SK-N-SH (cell line): ENCODE results near the gene SYT6. TPM values are rescaled to one million over a fixed set of nuclear protein-coding genes. Genes with fewer than 3 reads are reported as not detected.

Experiments
- CTCF ChIA-PET: fragments of 300-600, 350-600 bp; formaldehyde crosslinking; extraction: SDS; loops from one replicate; lab custom pipeline; 2021; lab: Yijun Ruan, JAX
- POLR2A ChIA-PET: fragments of 350-600 bp; sonication (Branson Sonifier 250); formaldehyde crosslinking; extraction: SDS; loops from one replicate; lab custom pipeline; 2020; ENCODE audit warnings: antibody characterized with exemption, inconsistent platforms; lab: Yijun Ruan, JAX
- DNase-seq: peaks from one replicate; pipeline ENCODE4 v3.0.0; 2012
- H2AFZ ChIP-seq: fragments of 200-600 bp; sonication (generic); 2 replicates; pipeline ENCODE4 v1.8.1; 2016; ENCODE audit warnings: antibody characterized with exemption, mild to moderate bottlenecking, low read depth
- H3F3A ChIP-seq: fragments of 200-600 bp; sonication (generic); replicated peaks from 2 replicates; pipeline ENCODE3; 2016; ENCODE audit warnings: antibody characterized with exemption, mild to moderate bottlenecking; ENCODE audit not compliant: insufficient read depth
- H3K27ac ChIP-seq, 2 experiments: fragments of 200-500 bp in 1 of 2; fragments of 200-600 bp in 1 of 2; sonication (Bioruptor generic) in 1 of 2; sonication (generic), shearing (Covaris generic) in 1 of 2; 2 replicates each; pipeline versions ENCODE4 v1.5.1 to v1.6.1; 2014 to 2016; ENCODE audit warnings: low read depth in 2 of 2, inconsistent platforms in 1 of 2, low read length in 1 of 2, mild to moderate bottlenecking in 1 of 2, mixed read lengths in 1 of 2
- H3K27me3 ChIP-seq: fragments of 200-600 bp; sonication (generic), shearing (Covaris generic); 2 replicates; pipeline ENCODE4 v1.6.1; 2016; ENCODE audit warnings: mixed run types; ENCODE audit not compliant: insufficient read depth
- H3K36me3 ChIP-seq, 2 experiments: fragments of 200-500 bp in 1 of 2; fragments of 200-600 bp in 1 of 2; sonication (Bioruptor generic) in 1 of 2; sonication (generic) in 1 of 2; replicated peaks in 1 of 2; 2 replicates each; pipeline versions ENCODE3 to v1.5.1; 2014 to 2016; ENCODE audit warnings: low read length in 1 of 2, mild to moderate bottlenecking in 1 of 2; ENCODE audit not compliant: insufficient read depth in 2 of 2, control insufficient read depth in 1 of 2
- H3K4me1 ChIP-seq, 2 experiments: fragments of 200-500 bp in 1 of 2; fragments of 200-600 bp in 1 of 2; sonication (Bioruptor generic) in 1 of 2; sonication (generic), shearing (Covaris generic) in 1 of 2; 2 replicates each; pipeline versions ENCODE4 v1.5.1 to v1.6.1; 2014 to 2016; ENCODE audit warnings: low read depth in 1 of 2, low read length in 1 of 2, mixed run types in 1 of 2; ENCODE audit not compliant: insufficient read depth in 2 of 2, control insufficient read depth in 1 of 2
- H3K4me2 ChIP-seq: fragments of 200-600 bp; sonication (generic), shearing (Covaris generic); 2 replicates; pipeline ENCODE4 v1.6.1; 2017; ENCODE audit warnings: mixed run types
- H3K4me3 ChIP-seq, 2 experiments: fragments of 200-500 bp in 1 of 2; fragments of 200-600 bp in 1 of 2; sonication (Bioruptor generic) in 1 of 2; sonication (generic), shearing (Covaris generic) in 1 of 2; 2 replicates each; pipeline versions ENCODE4 v1.5.1 to v1.8.1; 2014 to 2016; ENCODE audit warnings: low read depth in 2 of 2, inconsistent platforms in 1 of 2, low read length in 1 of 2, mild to moderate bottlenecking in 1 of 2, mixed read lengths in 1 of 2, moderate library complexity in 1 of 2
- H3K79me2 ChIP-seq: fragments of 200-600 bp; sonication (generic); 2 replicates; pipeline ENCODE4 v1.8.1; 2017; ENCODE audit warnings: mild to moderate bottlenecking; ENCODE audit not compliant: insufficient read depth
- H3K9ac ChIP-seq: fragments of 200-600 bp; sonication (generic); 2 replicates; pipeline ENCODE4 v1.6.1; 2017; ENCODE audit warnings: mixed run types
- H3K9me2 ChIP-seq: fragments of 200-600 bp; sonication (generic); 2 replicates; pipeline ENCODE4 v1.6.1; 2017; ENCODE audit warnings: mixed run types
- H3K9me3 ChIP-seq: fragments of 200-600 bp; sonication (generic); 2 replicates; pipeline ENCODE4 v1.6.1; 2017; ENCODE audit warnings: mixed run types, mild to moderate bottlenecking, moderate library complexity
- H4K20me1 ChIP-seq: fragments of 200-600 bp; sonication (generic); 2 replicates; pipeline ENCODE4 v1.6.1; 2017; ENCODE audit warnings: mild to moderate bottlenecking, mixed run types; ENCODE audit not compliant: insufficient read depth
- ELF1 ChIP-seq: IDR thresholded peaks from 2 replicates; pipeline ENCODE4 v1.4.0; 2012
- FOSL2 ChIP-seq: IDR thresholded peaks from 2 replicates; pipeline ENCODE4 v1.4.0; 2012; ENCODE audit warnings: low read depth, mild to moderate bottlenecking, moderate library complexity, borderline replicate concordance
- FOXJ3 ChIP-seq: sonication (generic); formaldehyde crosslinking; IDR thresholded peaks from 2 replicates; pipeline ENCODE4 v1.5.1; 2020; ENCODE audit warnings: mild to moderate bottlenecking, missing genetic modification reagents
- NRF1 ChIP-seq: IDR thresholded peaks from 2 replicates; pipeline ENCODE4 v1.6.1; 2012; ENCODE audit warnings: low read depth, mild to moderate bottlenecking, low read length
- POLR2AphosphoS5 ChIP-seq: IDR thresholded peaks from 2 replicates; pipeline ENCODE4 v1.6.1; 2012; ENCODE audit warnings: low read depth, low read length
- RAD21 ChIP-seq: IDR thresholded peaks from 2 replicates; pipeline ENCODE4 v1.6.1; 2012; ENCODE audit warnings: mild to moderate bottlenecking, low read length
- RCOR1 ChIP-seq: fragments of 150-350 bp; IDR thresholded peaks from 2 replicates; pipeline ENCODE4 v1.6.1; 2017; ENCODE audit warnings: antibody characterized with exemption, low read length
- RFX5 ChIP-seq: IDR thresholded peaks from 2 replicates; pipeline ENCODE4 v1.6.1; 2012; ENCODE audit warnings: mild to moderate bottlenecking, improper control_type of control experiment, low read length
- SIN3A ChIP-seq: IDR thresholded peaks from 2 replicates; pipeline ENCODE4 v1.6.1; 2012; ENCODE audit warnings: low read depth, mild to moderate bottlenecking, low read length, moderate library complexity, borderline replicate concordance
- TAF1 ChIP-seq: IDR thresholded peaks from 2 replicates; pipeline ENCODE4 v1.6.1; 2012; ENCODE audit warnings: low read depth, mild to moderate bottlenecking, low read length, moderate library complexity, borderline replicate concordance
- TEAD4 ChIP-seq: IDR thresholded peaks from 2 replicates; pipeline ENCODE4 v1.4.0; 2012; ENCODE audit warnings: mild to moderate bottlenecking, borderline replicate concordance; ENCODE audit not compliant: insufficient read depth
- YY1 ChIP-seq: IDR thresholded peaks from 2 replicates; pipeline ENCODE4 v1.4.0; 2012; ENCODE audit warnings: low read depth, mild to moderate bottlenecking
- WGBS: methylation state at CpG from one replicate; pipeline ENCODE4 v1.1.6; 2017; ENCODE audit warnings: low lambda C conversion rate; 5-methylcytosine and 5-hydroxymethylcytosine counted together
- polyA plus RNA-seq, 3 experiments: library from polyadenylated mRNA; depleted of rRNA; stranded (reverse); fragments of >200 nt; gene quantifications; 2 replicates each; pipeline ENCODE4 v1.2.3, GENCODE V29; 2012
- TF ChIP-seq, protein P1 (sequence below): IDR thresholded peaks from 2 replicates; pipeline ENCODE4; 2012
- TF ChIP-seq, protein P2 (sequence below): IDR thresholded peaks from 2 replicates; pipeline ENCODE4 v1.4.0; 2012; ENCODE audit warnings: low read depth, borderline replicate concordance
- TF ChIP-seq, protein P3 (sequence below): fragments of 150-350 bp; IDR thresholded peaks from 2 replicates; pipeline ENCODE4 v1.6.1; 2016; ENCODE audit warnings: mild to moderate bottlenecking, low read depth, low read length
- TF ChIP-seq, protein P4 (sequence below): IDR thresholded peaks from 2 replicates; pipeline ENCODE4 v1.6.1; 2012; ENCODE audit warnings: mild to moderate bottlenecking, low read depth, low read length, moderate library complexity
- TF ChIP-seq, protein P5 (sequence below): fragments of 150-350 bp; IDR thresholded peaks from 2 replicates; pipeline ENCODE4 v1.6.1; 2017; ENCODE audit warnings: antibody characterized with exemption, low read length, low read depth, borderline replicate concordance

Gene SYT6
- polyA plus RNA-seq, 1 of the 3 experiments (the other 2 are of a cell fraction): not detected

DNA sequence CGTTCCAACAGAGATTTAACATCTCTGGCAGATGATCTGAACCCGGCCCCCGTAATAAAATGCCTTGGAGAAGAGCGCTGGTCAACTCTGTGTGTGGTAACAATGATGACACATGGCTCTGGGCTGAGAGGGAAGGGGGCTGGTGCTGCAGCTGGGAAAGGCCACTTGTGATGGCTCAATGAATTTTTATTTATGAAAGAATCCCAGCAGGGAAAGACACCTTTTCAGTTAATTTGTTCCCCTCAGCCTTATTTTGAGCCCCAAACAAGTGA is 59.4 kb downstream of the SYT6 start:
- H3K9me2 ChIP-seq: no peaks in the 10 kb centered on the region
- H4K20me1 ChIP-seq: no peaks in the 10 kb centered on the region
- CTCF ChIA-PET: no interaction called here
- H3K9me3 ChIP-seq: no peaks in the 10 kb centered on the region
- H3K36me3 ChIP-seq: no peaks in the 10 kb centered on the region
- no peak overlapping the region for H3K9ac ChIP-seq
- no peaks in the 10 kb centered on the region; a peak in 2 of 4 replicates for H3K4me1 ChIP-seq
- WGBS: 59% methylated on average over 4 of the region's 4 CpGs
- H3K27ac ChIP-seq: no peak overlapping the region
- peaks cover 16% of the 10 kb centered on the region for H3K27me3 ChIP-seq
- H2AFZ ChIP-seq: no peak overlapping the region
- no peaks in the 10 kb centered on the region for H3F3A ChIP-seq
- no peak overlapping the region for H3K4me2 ChIP-seq
- H3K4me3 ChIP-seq: no peak overlapping the region
- TF ChIP-seq RCOR1 (no peak), FOXJ3 (CRISPR knock-in tag) (no peak), ELF1 (no peak), FOSL2 (no peak), TEAD4 (no peak)
- TF ChIP-seq, protein P1, sequence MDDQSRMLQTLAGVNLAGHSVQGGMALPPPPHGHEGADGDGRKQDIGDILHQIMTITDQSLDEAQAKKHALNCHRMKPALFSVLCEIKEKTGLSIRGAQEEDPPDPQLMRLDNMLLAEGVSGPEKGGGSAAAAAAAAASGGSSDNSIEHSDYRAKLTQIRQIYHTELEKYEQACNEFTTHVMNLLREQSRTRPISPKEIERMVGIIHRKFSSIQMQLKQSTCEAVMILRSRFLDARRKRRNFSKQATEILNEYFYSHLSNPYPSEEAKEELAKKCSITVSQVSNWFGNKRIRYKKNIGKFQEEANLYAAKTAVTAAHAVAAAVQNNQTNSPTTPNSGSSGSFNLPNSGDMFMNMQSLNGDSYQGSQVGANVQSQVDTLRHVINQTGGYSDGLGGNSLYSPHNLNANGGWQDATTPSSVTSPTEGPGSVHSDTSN: no peak
- H3K79me2 ChIP-seq: no peaks in the 10 kb centered on the region
- DNase-seq: no peak
- POLR2A ChIA-PET: no interaction called here

DNA sequence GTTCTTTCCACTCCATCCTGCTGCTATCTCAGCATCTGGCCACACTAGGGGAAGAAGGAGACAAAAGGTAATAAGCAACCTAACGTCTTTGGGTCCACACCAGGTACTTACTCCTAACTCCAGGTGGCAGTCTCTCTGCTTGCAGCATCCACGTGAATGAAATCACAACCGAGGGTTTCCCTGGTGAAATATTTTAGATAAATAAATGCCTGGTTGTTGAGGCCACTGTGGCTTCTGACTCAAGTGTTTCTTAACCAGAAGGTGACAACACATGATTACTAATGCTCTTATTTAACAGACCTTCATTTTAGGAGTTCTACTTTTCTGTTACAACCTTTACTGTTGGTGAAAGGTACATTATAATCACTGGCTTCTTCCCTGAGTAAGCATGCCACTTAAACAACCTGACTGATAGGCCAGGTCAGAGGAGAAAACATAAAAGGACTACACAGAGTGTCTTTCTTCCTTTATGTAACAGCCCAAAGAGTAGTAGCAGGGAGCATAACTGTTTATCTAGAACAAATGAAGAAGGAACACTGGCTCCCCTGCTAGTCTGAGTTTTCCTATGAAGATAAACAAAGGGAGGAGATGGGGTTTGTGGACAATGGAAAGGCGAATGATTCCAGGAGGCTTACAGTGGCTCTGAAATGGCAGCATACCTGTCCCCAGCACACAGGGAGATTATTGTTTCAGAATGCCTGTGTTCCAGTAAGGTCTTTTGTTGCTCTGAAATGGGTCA is 59.9 kb downstream of the SYT6 start:
- no peaks in the 10 kb centered on the region for H3K79me2 ChIP-seq
- peaks cover 16% of the 10 kb centered on the region for H3K27me3 ChIP-seq
- 59% methylated on average over 4 of the region's 4 CpGs for WGBS
- H3K36me3 ChIP-seq: no peaks in the 10 kb centered on the region
- H3K4me2 ChIP-seq: no peak overlapping the region
- POLR2A ChIA-PET: no interaction called here
- H3K9ac ChIP-seq: no peak overlapping the region
- DNase-seq: no peak
- peaks cover 0 to 1% of the 10 kb centered on the region in 2 experiments; a peak in 2 of 4 replicates for H3K4me1 ChIP-seq
- no peaks in the 10 kb centered on the region for H3K9me3 ChIP-seq
- H2AFZ ChIP-seq: no peak overlapping the region
- H3K4me3 ChIP-seq: no peak overlapping the region
- no peaks in the 10 kb centered on the region for H4K20me1 ChIP-seq
- H3F3A ChIP-seq: no peaks in the 10 kb centered on the region
- CTCF ChIA-PET: no interaction called here
- H3K27ac ChIP-seq: no peak overlapping the region
- no peaks in the 10 kb centered on the region for H3K9me2 ChIP-seq
- TF ChIP-seq SIN3A (no peak), POLR2AphosphoS5 (no peak), RFX5 (no peak), RAD21 (no peak), YY1 (no peak), TAF1 (no peak), NRF1 (no peak), RCOR1 (no peak)
- TF ChIP-seq, protein P2, sequence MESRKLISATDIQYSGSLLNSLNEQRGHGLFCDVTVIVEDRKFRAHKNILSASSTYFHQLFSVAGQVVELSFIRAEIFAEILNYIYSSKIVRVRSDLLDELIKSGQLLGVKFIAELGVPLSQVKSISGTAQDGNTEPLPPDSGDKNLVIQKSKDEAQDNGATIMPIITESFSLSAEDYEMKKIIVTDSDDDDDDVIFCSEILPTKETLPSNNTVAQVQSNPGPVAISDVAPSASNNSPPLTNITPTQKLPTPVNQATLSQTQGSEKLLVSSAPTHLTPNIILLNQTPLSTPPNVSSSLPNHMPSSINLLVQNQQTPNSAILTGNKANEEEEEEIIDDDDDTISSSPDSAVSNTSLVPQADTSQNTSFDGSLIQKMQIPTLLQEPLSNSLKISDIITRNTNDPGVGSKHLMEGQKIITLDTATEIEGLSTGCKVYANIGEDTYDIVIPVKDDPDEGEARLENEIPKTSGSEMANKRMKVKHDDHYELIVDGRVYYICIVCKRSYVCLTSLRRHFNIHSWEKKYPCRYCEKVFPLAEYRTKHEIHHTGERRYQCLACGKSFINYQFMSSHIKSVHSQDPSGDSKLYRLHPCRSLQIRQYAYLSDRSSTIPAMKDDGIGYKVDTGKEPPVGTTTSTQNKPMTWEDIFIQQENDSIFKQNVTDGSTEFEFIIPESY: no peak
- TF ChIP-seq, protein P3, sequence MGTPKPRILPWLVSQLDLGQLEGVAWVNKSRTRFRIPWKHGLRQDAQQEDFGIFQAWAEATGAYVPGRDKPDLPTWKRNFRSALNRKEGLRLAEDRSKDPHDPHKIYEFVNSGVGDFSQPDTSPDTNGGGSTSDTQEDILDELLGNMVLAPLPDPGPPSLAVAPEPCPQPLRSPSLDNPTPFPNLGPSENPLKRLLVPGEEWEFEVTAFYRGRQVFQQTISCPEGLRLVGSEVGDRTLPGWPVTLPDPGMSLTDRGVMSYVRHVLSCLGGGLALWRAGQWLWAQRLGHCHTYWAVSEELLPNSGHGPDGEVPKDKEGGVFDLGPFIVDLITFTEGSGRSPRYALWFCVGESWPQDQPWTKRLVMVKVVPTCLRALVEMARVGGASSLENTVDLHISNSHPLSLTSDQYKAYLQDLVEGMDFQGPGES: no peak
- TF ChIP-seq, protein P4, sequence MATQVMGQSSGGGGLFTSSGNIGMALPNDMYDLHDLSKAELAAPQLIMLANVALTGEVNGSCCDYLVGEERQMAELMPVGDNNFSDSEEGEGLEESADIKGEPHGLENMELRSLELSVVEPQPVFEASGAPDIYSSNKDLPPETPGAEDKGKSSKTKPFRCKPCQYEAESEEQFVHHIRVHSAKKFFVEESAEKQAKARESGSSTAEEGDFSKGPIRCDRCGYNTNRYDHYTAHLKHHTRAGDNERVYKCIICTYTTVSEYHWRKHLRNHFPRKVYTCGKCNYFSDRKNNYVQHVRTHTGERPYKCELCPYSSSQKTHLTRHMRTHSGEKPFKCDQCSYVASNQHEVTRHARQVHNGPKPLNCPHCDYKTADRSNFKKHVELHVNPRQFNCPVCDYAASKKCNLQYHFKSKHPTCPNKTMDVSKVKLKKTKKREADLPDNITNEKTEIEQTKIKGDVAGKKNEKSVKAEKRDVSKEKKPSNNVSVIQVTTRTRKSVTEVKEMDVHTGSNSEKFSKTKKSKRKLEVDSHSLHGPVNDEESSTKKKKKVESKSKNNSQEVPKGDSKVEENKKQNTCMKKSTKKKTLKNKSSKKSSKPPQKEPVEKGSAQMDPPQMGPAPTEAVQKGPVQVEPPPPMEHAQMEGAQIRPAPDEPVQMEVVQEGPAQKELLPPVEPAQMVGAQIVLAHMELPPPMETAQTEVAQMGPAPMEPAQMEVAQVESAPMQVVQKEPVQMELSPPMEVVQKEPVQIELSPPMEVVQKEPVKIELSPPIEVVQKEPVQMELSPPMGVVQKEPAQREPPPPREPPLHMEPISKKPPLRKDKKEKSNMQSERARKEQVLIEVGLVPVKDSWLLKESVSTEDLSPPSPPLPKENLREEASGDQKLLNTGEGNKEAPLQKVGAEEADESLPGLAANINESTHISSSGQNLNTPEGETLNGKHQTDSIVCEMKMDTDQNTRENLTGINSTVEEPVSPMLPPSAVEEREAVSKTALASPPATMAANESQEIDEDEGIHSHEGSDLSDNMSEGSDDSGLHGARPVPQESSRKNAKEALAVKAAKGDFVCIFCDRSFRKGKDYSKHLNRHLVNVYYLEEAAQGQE: no peak
- TF ChIP-seq, protein P5, sequence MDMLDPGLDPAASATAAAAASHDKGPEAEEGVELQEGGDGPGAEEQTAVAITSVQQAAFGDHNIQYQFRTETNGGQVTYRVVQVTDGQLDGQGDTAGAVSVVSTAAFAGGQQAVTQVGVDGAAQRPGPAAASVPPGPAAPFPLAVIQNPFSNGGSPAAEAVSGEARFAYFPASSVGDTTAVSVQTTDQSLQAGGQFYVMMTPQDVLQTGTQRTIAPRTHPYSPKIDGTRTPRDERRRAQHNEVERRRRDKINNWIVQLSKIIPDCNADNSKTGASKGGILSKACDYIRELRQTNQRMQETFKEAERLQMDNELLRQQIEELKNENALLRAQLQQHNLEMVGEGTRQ: no peak
- TF ChIP-seq, protein P1: no peak
